GM19455 (cell line): ENCODE data around the gene RGPD6.
"Not testable (repeated sequence)": the region's sequence is repeated elsewhere in the genome, so short reads cannot be mapped to it uniquely, and the experiment has no call there.

Source experiments
- ATAC-seq: cut with Tn5 transposase; IDR thresholded peaks from one replicate; pipeline ENCODE4 v1.9.1; 2021; ENCODE audit not compliant: unreplicated experiment

RGPD6 gene

GRCh38 chr2:110481200-110481599 lies 95.8 kb downstream of the RGPD6 start:
- ATAC-seq, result not testable (repeated sequence)

GRCh38 chr2:110480084-110480483 lies 96.9 kb downstream of the RGPD6 start:
- ATAC-seq, result not testable (repeated sequence)

- not testable (repeated sequence) for ATAC-seq
These were observed 99.7 kb downstream of the RGPD6 start for GRCh38 chr2:110477370-110477769.

- not testable (repeated sequence) for ATAC-seq
These were observed 100.1 kb downstream of the RGPD6 start for GRCh38 chr2:110476952-110477351.

GRCh38 chr2:110475627-110476359 lies 101.2 kb downstream of the RGPD6 start:
- not testable (repeated sequence) for ATAC-seq

GRCh38 chr2:110474898-110475297 lies 102.1 kb downstream of the RGPD6 start:
- ATAC-seq, result peak; percentile 95

GRCh38 chr2:110473059-110473358 lies 104.0 kb downstream of the RGPD6 start:
- not testable (repeated sequence) for ATAC-seq

GRCh38 chr2:110472171-110473058 lies 104.6 kb downstream of the RGPD6 start, which contains the start of gene LIMS4:
TSS of gene LIMS4 (minus strand) at chr2:110472816. CDS start at chr2:110472778, 38 bp downstream.
- not testable (repeated sequence) for ATAC-seq

- not testable (repeated sequence) for ATAC-seq
These were observed 108.1 kb downstream of the RGPD6 start for GRCh38 chr2:110468921-110469320.

GRCh38 chr2:110465312-110465711 lies 111.7 kb downstream of the RGPD6 start:
- ATAC-seq, result peak; percentile 79
